Esophagus muscularis mucosa (tissue), 3 donors: ENCODE results near the gene FBXO21.

Source experiments
- CTCF ChIP-seq, 3 experiments: fragments of 200-600 bp in 2 of 3; fragments of 450-650 bp in 1 of 3; sonication (generic) in 2 of 3; IDR thresholded peaks; one replicate each; pipeline ENCODE4 v1.5.1; 2017 to 2019; ENCODE audit warnings: antibody characterized with exemption in 3 of 3, mild to moderate bottlenecking in 2 of 3, moderate library complexity in 1 of 3
- POLR2A ChIP-seq: fragments of 450-650 bp; IDR thresholded peaks from one replicate; pipeline ENCODE4 v1.6.1; 2017; ENCODE audit warnings: antibody characterized with exemption, moderate library complexity, mild to moderate bottlenecking, low read depth
- POLR2AphosphoS5 ChIP-seq, 2 donors: sonication (generic); formaldehyde crosslinking; IDR thresholded peaks; one replicate each; pipeline ENCODE4 v1.6.1; 2017; ENCODE audit warnings: antibody characterized with exemption in 2 of 2

GRCh38 chr12:117148642-117149041 lies 41.6 kb downstream of the FBXO21 start:
- TF ChIP-seq CTCF (IDR thresholded peaks at IDR 0.05) (no peak), POLR2AphosphoS5 (IDR thresholded peaks at IDR 0.05) (no peak), POLR2A (no peak)
